ENCODE measurements around the gene OPALIN.

DNA sequence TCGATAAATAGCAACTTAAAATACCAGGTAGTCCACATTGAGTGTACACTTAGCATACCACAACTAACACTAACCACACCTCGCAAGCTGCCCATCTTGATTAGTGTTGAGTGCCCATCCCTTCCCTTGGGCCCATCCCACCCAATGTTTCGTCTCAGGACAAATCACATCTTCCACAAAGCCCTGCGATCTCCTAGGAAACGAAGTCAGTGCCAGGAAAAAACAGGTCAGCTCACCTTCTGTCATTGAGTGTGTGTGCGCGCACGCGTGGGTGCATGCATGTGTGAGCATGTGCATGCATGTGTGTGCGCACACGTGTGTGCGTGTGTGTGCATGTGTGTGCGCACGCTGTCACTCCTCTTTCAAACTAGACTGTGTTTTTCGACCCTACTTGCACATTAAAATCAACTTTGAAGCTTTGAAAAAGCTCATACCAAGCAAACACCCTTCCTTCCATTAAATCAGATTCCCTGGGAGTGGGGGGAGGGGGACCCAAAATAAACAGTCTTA, 48.8 kb upstream of the OPALIN start:
- TF ChIP-seq POLR2AphosphoS5 (IDR thresholded peaks at IDR 0.05; ENCODE audit: low read depth, low read length) (no peak), FOXP2 (optimal IDR thresholded peaks at IDR 0.05; ENCODE audit: borderline replicate concordance, extremely low read depth, extremely low read length, insufficient read depth) (no peak)
